ENCODE results near the gene VAMP2.

GRCh38 chr17:8131844-8132441 lies 30.8 kb downstream of the VAMP2 start:
- TF ChIP-seq CTCF (IDR thresholded peaks at IDR 0.05; ENCODE audit: low read depth, low read length, poor library complexity, severe bottlenecking) (no peak), EZH2phosphoT487 (IDR thresholded peaks at IDR 0.05; ENCODE audit: borderline replicate concordance, low read length) (no peak)
